IMR-90 (cell line): ENCODE results near the gene PPFIA2. TPM values are rescaled to one million over a fixed set of nuclear protein-coding genes. Genes with fewer than 3 reads are reported as not detected.

ENCODE experiments used
- ATAC-seq: fragments of 200-7000 bp; cut with Tn5 transposase; 2 replicates; pipeline ENCODE4 v1.9.1; 2020; ENCODE audit warnings: low read depth, mild to moderate bottlenecking, moderate library complexity
- BruUV-seq: library from RNA; stranded (reverse); fragments of 400-500 nt; replicated peaks from 2 replicates; lab custom pipeline; 2021; lab: Mats Ljungman, UMichigan
- CTCF ChIA-PET: fragments of 300-600 bp; formaldehyde crosslinking; extraction: SDS; loops from one replicate; lab custom pipeline; 2021; ENCODE audit warnings: antibody characterized with exemption; lab: Yijun Ruan, JAX
- POLR2A ChIA-PET: fragments of 300-600 bp; sonication (Branson Sonifier 250); formaldehyde crosslinking; loops from one replicate; lab custom pipeline; 2022; ENCODE audit warnings: antibody characterized with exemption; ENCODE audit not compliant: unreplicated experiment; lab: Charles Lee
- DNase-seq: peaks from one replicate; pipeline ENCODE4 v3.0.0; 2013
- H2AFZ ChIP-seq: replicated peaks from 2 replicates; pipeline ENCODE3; 2013; ENCODE audit warnings: low read length, mild to moderate bottlenecking; ENCODE audit not compliant: poor library complexity
- H2AK5ac ChIP-seq: 2 replicates; pipeline ENCODE4 v1.6.1; 2013; ENCODE audit warnings: low read depth, low read length, inconsistent platforms
- H2AK9ac ChIP-seq: replicated peaks from 2 replicates; pipeline ENCODE3; 2013; ENCODE audit warnings: mild to moderate bottlenecking, low read depth, low read length, moderate library complexity; ENCODE audit not compliant: poor library complexity
- H2BK120ac ChIP-seq: 2 replicates; pipeline ENCODE4 v1.6.1; 2013; ENCODE audit warnings: low read depth, low read length, inconsistent platforms
- H2BK15ac ChIP-seq: 3 replicates; pipeline ENCODE4 v1.6.1; 2013; ENCODE audit warnings: low read depth, low read length, inconsistent platforms
- H2BK20ac ChIP-seq: 2 replicates; pipeline ENCODE4 v1.6.1; 2013; ENCODE audit warnings: low read depth, mild to moderate bottlenecking, inconsistent platforms, low read length, moderate library complexity
- H2BK5ac ChIP-seq: 2 replicates; pipeline ENCODE4 v1.6.1; 2013; ENCODE audit warnings: mild to moderate bottlenecking, low read depth, low read length, inconsistent platforms; ENCODE audit not compliant: poor library complexity, severe bottlenecking
- H3K14ac ChIP-seq: replicated peaks from 2 replicates; pipeline ENCODE4 v1.6.1; 2013; ENCODE audit warnings: low read depth, low read length, inconsistent platforms
- H3K18ac ChIP-seq: 2 replicates; pipeline ENCODE4 v1.6.1; 2013; ENCODE audit warnings: low read depth, low read length, control low read depth
- H3K23ac ChIP-seq: 2 replicates; pipeline ENCODE4 v1.6.1; 2013; ENCODE audit warnings: low read depth, low read length, inconsistent platforms
- H3K27ac ChIP-seq: 2 replicates; pipeline ENCODE4 v1.5.1; 2013; ENCODE audit warnings: mild to moderate bottlenecking, control low read depth, low read length; ENCODE audit not compliant: insufficient read depth
- H3K27me3 ChIP-seq: 2 replicates; pipeline ENCODE4 v1.6.1; 2013; ENCODE audit warnings: low read length; ENCODE audit not compliant: control insufficient read depth, insufficient read depth
- H3K36me3 ChIP-seq: 2 replicates; pipeline ENCODE4 v1.6.1; 2013; ENCODE audit warnings: low read length, mixed read lengths; ENCODE audit not compliant: control insufficient read depth, insufficient read depth
- H3K4ac ChIP-seq: 2 replicates; pipeline ENCODE4 v1.6.1; 2013; ENCODE audit warnings: low read depth, low read length, inconsistent platforms
- H3K4me1 ChIP-seq: 2 replicates; pipeline ENCODE4 v1.6.1; 2013; ENCODE audit warnings: low read length, mixed read lengths; ENCODE audit not compliant: control insufficient read depth, insufficient read depth
- H3K4me2 ChIP-seq: 2 replicates; pipeline ENCODE4 v1.6.1; 2013; ENCODE audit warnings: low read depth, mild to moderate bottlenecking, control low read depth, low read length, moderate library complexity
- H3K4me3 ChIP-seq: 2 replicates; pipeline ENCODE4 v1.5.1; 2013; ENCODE audit warnings: low read depth, mild to moderate bottlenecking, control low read depth, low read length, moderate library complexity; ENCODE audit not compliant: insufficient read depth
- H3K56ac ChIP-seq: 2 replicates; pipeline ENCODE4 v1.6.1; 2013; ENCODE audit warnings: low read length, inconsistent platforms; ENCODE audit not compliant: insufficient read depth; ENCODE audit errors: extremely low read depth
- H3K79me1 ChIP-seq, 2 experiments: 2 replicates each; pipeline ENCODE4 v1.6.1; 2013; ENCODE audit warnings: low read length in 2 of 2, inconsistent platforms in 1 of 2, low read depth in 1 of 2
- H3K9ac ChIP-seq: 2 replicates; pipeline ENCODE4 v1.6.1; 2013; ENCODE audit warnings: low read depth, low read length, control low read depth
- H3K9me1 ChIP-seq: 2 replicates; pipeline ENCODE4 v1.6.1; 2013; ENCODE audit warnings: low read length, inconsistent platforms; ENCODE audit not compliant: insufficient read depth
- H3K9me3 ChIP-seq: 2 replicates; pipeline ENCODE4 v1.6.1; 2013; ENCODE audit warnings: low read length; ENCODE audit not compliant: control insufficient read depth, insufficient read depth
- H4K20me1 ChIP-seq: 2 replicates; pipeline ENCODE4 v1.6.1; 2013; ENCODE audit warnings: low read length, inconsistent platforms; ENCODE audit not compliant: insufficient read depth
- H4K5ac ChIP-seq: 2 replicates; pipeline ENCODE4 v1.6.1; 2013; ENCODE audit warnings: mild to moderate bottlenecking, low read depth, low read length, control low read depth
- H4K8ac ChIP-seq, 2 experiments: 2 replicates each; pipeline ENCODE4 v1.6.1; 2013; ENCODE audit warnings: low read depth in 2 of 2, low read length in 2 of 2, control low read depth in 1 of 2, inconsistent platforms in 1 of 2
- H4K91ac ChIP-seq: 2 replicates; pipeline ENCODE4 v1.6.1; 2013; ENCODE audit warnings: low read depth, low read length, inconsistent platforms; ENCODE audit not compliant: insufficient read depth
- CEBPB ChIP-seq: IDR thresholded peaks from 2 replicates; pipeline ENCODE4 v1.6.1; 2012; ENCODE audit warnings: low read depth, low read length, improper control_type of control experiment
- CTCF ChIP-seq: conservative IDR thresholded peaks from 2 replicates; pipeline ENCODE4 v1.5.1; 2012; ENCODE audit warnings: mild to moderate bottlenecking, low read depth, low read length, improper control_type of control experiment
- WGBS, 2 experiments: methylation state at CpG; one replicate each; pipeline versions ENCODE4 v1.1.5 to v1.1.7; 2013; ENCODE audit warnings: missing lambda C conversion rate in 2 of 2; ENCODE audit not compliant: insufficient read length in 1 of 2; ENCODE audit errors: extremely low coverage in 2 of 2; 5-methylcytosine and 5-hydroxymethylcytosine counted together
- dilution Hi-C: fragments of 300-500 bp; cut with HindIII; formaldehyde crosslinking; loops from one replicate; pipeline ENCODE4 v1.14.3; 2018; ENCODE audit warnings: low sequenced_read_pairs; ENCODE audit not compliant: unreplicated experiment
- in situ Hi-C: fragments of 300-500 bp; cut with MboI; formaldehyde crosslinking; loops from 3 replicates; pipeline ENCODE4 v1.14.3; 2019; ENCODE audit warnings: low sequenced_read_pairs, inconsistent platforms, mixed read lengths
- intact Hi-C: fragments of 100-400 bp; cut with micrococcal nuclease; formaldehyde crosslinking; loops from 2 replicates; pipeline ENCODE4 v1.10.0; 2022
- polyA plus RNA-seq, 3 experiments: library from polyadenylated mRNA; depleted of rRNA; stranded (reverse); fragments of >200 nt; gene quantifications; 2 replicates each; pipeline ENCODE4 v1.2.3, GENCODE V29; 2012; ENCODE audit warnings: low replicate concordance in 1 of 3
- total RNA-seq: library from RNA; depleted of rRNA; stranded (reverse); fragments of >200 nt; gene quantifications from 2 replicates; pipeline ENCODE4 v1.2.3, GENCODE V29; 2012

Gene PPFIA2
- total and polyA plus RNA-seq, 2 of the 4 experiments (the other 2 are of a cell fraction), result 0.29 to 1.3 TPM

GRCh38 chr12:81465876-81466275 is 293.3 kb downstream of the PPFIA2 start:
- Histone ChIP-seq H2BK5ac (no peak overlapping the region), H4K20me1 (no peaks in the 10 kb centered on the region), H3K18ac (no peak overlapping the region), H3K4me1 (no peaks in the 10 kb centered on the region), H3K56ac (no peak overlapping the region), H4K5ac (no peak overlapping the region), H2BK15ac (no peak overlapping the region), H2BK120ac (no peak overlapping the region), H3K9me3 (no peaks in the 10 kb centered on the region), H3K4me2 (no peak overlapping the region), H3K14ac (no peak overlapping the region), H2BK20ac (no peak overlapping the region), H3K36me3 (no peaks in the 10 kb centered on the region), H2AK9ac (no peak overlapping the region), H3K4ac (no peak overlapping the region), H3K23ac (no peak overlapping the region), H2AK5ac (no peak overlapping the region), H3K79me1 (no peaks in the 10 kb centered on the region), H3K9ac (no peak overlapping the region), H3K27me3 (no peaks in the 10 kb centered on the region), H3K4me3 (no peak overlapping the region), H3K9me1 (no peaks in the 10 kb centered on the region), H2AFZ (no peak overlapping the region), H3K27ac (no peak overlapping the region), H4K91ac (no peak overlapping the region), H4K8ac (no peak overlapping the region)
- TF ChIP-seq CTCF (no peak), CEBPB (no peak)
- POLR2A ChIA-PET, result no interaction called here
- in situ Hi-C loops (no loop called here), intact Hi-C loops (no loop called here), dilution Hi-C loops (no loop called here)
- no TSS peak for BruUV-seq
- WGBS, 2 experiments, result no CpG with 5 or more reads among the region's 3 CpGs
- DNase-seq (no peak), ATAC-seq (no peak)
- CTCF ChIA-PET, result no interaction called here
